Activated naive CD8-positive, alpha-beta T cell treated with anti-CD3 and anti-CD28 coated beads for 36 hours (primary cell): ENCODE measurements around the gene CDYL. TPM values are rescaled to one million over a fixed set of nuclear protein-coding genes. Genes with fewer than 3 reads are reported as not detected.
"Not testable (repeated sequence)": the region's sequence is repeated elsewhere in the genome, so short reads cannot be mapped to it uniquely, and the experiment has no call there.

Source experiments
- DNase-seq: peaks from one replicate; pipeline ENCODE4 v3.0.0; 2021
- H3K27ac Mint-ChIP-seq: one replicate; pipeline ENCODE4 v1.8.0; 2022; ENCODE audit warnings: mild to moderate bottlenecking, moderate library complexity, mixed read lengths
- H3K27me3 Mint-ChIP-seq: one replicate; pipeline ENCODE4 v1.8.0; 2022; ENCODE audit warnings: mild to moderate bottlenecking, mixed read lengths
- H3K36me3 Mint-ChIP-seq: one replicate; pipeline ENCODE4 v1.8.0; 2021; ENCODE audit warnings: mild to moderate bottlenecking, mixed read lengths
- H3K4me1 Mint-ChIP-seq: one replicate; pipeline ENCODE4 v1.8.0; 2021; ENCODE audit warnings: mixed read lengths
- H3K4me3 Mint-ChIP-seq: one replicate; pipeline ENCODE4 v1.8.0; 2022; ENCODE audit warnings: mild to moderate bottlenecking, moderate library complexity, mixed read lengths
- H3K9me3 Mint-ChIP-seq: one replicate; pipeline ENCODE4 v1.8.0; 2022; ENCODE audit warnings: mixed read lengths
- total RNA-seq, 2 experiments: library from RNA; stranded (reverse); gene quantifications; one replicate each; pipeline ENCODE4 v1.2.3, GENCODE V29; 2021

CDYL gene
- total RNA-seq, 2 experiments from 2014 or later = 38.8 to 40.5 TPM

DNA sequence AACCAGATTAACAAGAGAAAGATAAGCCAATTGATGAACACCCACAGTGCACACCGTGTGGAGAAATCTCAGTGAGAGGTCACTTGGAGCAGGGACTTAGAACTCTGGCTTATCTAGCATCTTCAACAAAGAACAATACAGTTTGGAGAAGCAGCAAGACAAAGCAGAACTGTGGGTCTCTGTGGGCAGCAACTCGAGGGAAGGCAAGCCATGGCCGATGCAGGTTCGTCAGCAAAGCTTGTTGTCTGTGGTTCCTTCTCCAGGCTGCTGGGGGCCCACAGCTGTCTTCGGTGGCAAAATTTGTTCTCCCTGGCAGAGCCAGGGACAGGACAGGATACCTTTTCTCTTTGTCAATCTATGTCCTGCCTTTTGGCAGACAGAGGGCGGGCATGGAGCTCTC is 205.6 kb downstream of the CDYL start:
- Mint-ChIP-seq H3K4me3 (no peak overlapping the region), H3K27ac (no peak overlapping the region), H3K9me3 (peaks cover 27% of the 10 kb centered on the region)

GRCh38 chr6:4983322-4983721 is 207.1 kb downstream of the CDYL start:
- no peak for DNase-seq
- H3K27me3 Mint-ChIP-seq = no peaks in the 10 kb centered on the region
- no peak overlapping the region for H3K27ac Mint-ChIP-seq
- H3K4me1 Mint-ChIP-seq = no peaks in the 10 kb centered on the region
- H3K36me3 Mint-ChIP-seq = peaks cover 7% of the 10 kb centered on the region
- peaks cover 20% of the 10 kb centered on the region for H3K9me3 Mint-ChIP-seq
- H3K4me3 Mint-ChIP-seq = no peak overlapping the region

More for the DNA sequence above, 205.6 kb downstream of the CDYL start:
- Mint-ChIP-seq H3K4me1 (no peaks in the 10 kb centered on the region), H3K36me3 (peaks cover 7% of the 10 kb centered on the region), H3K27me3 (no peaks in the 10 kb centered on the region)
- no peak for DNase-seq

- Mint-ChIP-seq H3K4me3 (no peak overlapping the region), H3K9me3 (no peaks in the 10 kb centered on the region), H3K27me3 (no peaks in the 10 kb centered on the region), H3K36me3 (peaks cover 21% of the 10 kb centered on the region), H3K27ac (no peak overlapping the region), H3K4me1 (no peaks in the 10 kb centered on the region)
- DNase-seq = no peak
Observed at GRCh38 chr6:4986999-4987398, 210.8 kb downstream of the CDYL start.

GRCh38 chr6:4987432-4987831 is 211.2 kb downstream of the CDYL start:
- Mint-ChIP-seq H3K27ac (no peak overlapping the region), H3K36me3 (peaks cover 22% of the 10 kb centered on the region), H3K27me3 (no peaks in the 10 kb centered on the region), H3K9me3 (no peaks in the 10 kb centered on the region), H3K4me3 (no peak overlapping the region), H3K4me1 (no peaks in the 10 kb centered on the region)
- DNase-seq = no peak

GRCh38 chr6:4994741-4995140 is 218.5 kb downstream of the CDYL start:
- H3K4me1 Mint-ChIP-seq = no peaks in the 10 kb centered on the region
- no peaks in the 10 kb centered on the region for H3K9me3 Mint-ChIP-seq
- H3K27me3 Mint-ChIP-seq = no peaks in the 10 kb centered on the region
- H3K4me3 Mint-ChIP-seq = no peak overlapping the region
- peaks cover 45% of the 10 kb centered on the region for H3K36me3 Mint-ChIP-seq
- no peak for DNase-seq
- H3K27ac Mint-ChIP-seq = no peak overlapping the region

DNA sequence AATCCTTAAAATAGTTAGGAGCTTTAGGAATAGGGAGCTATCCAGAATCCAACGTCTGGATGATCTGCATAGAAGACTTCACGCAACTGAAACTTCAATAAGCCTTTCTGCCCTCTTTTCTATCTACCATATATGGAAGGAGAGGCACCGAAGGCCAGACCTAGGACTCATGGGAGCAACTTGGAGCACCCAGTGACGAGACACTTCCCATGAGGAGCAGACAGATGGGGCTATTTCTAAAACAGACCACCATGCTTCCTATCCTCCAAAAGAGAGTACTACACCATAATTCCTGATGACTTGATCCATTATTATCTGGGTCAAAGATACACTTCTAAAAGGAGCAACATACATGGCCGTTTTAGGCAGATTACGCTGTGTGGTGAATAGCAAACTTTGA is 221.7 kb downstream of the CDYL start:
- Mint-ChIP-seq H3K27ac (no peak overlapping the region), H3K4me3 (no peak overlapping the region), H3K4me1 (peaks cover 9% of the 10 kb centered on the region), H3K27me3 (no peaks in the 10 kb centered on the region), H3K9me3 (no peaks in the 10 kb centered on the region), H3K36me3 (peaks cover 39% of the 10 kb centered on the region)
- DNase-seq = no peak

DNA sequence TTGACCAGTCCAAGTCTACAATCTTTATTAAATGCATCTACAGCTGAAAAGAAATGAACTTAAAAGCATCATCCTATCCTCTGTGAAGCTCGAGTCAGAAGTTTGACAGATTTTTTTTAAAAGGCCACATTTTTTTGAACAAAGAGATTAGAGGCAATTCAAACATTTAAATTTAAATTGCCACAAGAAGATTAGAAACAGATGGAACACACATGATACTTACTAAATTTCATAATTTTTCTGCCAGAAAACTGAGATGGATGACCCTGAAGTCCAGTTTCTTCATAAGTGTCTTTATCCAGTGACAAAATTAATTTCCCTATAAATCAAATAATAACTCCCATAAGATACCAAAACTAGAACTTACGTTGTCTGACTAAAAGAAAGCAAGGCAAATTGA is 223.4 kb downstream of the CDYL start:
- Mint-ChIP-seq H3K4me3 (no peak overlapping the region), H3K4me1 (peaks cover 10% of the 10 kb centered on the region), H3K9me3 (no peaks in the 10 kb centered on the region), H3K36me3 (peaks cover 31% of the 10 kb centered on the region), H3K27me3 (no peaks in the 10 kb centered on the region), H3K27ac (no peak overlapping the region)
- no peak for DNase-seq

DNA sequence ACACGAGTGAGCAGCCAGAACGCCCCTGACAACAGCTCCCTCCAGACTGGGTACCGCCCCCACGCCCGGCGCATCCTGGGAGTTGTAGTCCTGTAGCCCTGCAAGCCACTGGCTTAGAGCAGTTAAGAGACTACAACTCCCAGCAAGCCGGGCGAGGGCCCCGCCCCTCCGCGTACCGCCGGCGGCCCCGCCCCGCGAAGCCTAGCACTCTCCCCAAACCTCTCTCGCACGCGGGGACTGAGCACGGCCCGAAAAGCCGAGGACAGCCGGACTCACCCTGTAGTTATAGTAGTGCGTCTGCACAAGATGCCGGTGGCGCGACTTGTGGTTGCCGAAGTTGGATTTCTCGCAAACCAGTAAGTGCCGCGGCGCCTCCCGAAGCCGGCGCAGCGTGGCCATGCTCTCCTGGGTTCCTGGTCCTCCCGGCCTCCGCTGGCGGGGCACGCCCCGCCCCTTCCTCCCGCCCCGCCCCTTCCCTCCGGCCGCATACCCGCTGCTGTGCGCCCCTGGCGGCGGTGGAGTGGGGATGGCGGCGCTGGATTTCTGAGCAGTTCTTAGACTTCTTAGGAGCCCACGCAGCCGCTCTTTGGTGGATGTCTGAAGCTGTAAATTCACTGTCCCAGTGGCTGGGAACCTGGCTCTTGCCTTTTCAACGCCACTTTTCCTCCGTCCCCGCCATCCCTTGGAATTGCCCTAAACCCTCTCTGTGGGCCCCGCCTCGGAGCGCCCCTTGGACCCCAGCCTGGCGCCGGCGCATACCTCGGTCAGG is 227.6 kb downstream of the CDYL start, which contains the start of gene RPP40:
Gene RPP40, minus strand, starts transcription at position 434 of the 769 bp plus-strand sequence. Its CDS starts 35 bp downstream, at position 399.
- peaks cover 20% of the 10 kb centered on the region for H3K36me3 Mint-ChIP-seq
- peaks cover 12% of the 10 kb centered on the region for H3K4me1 Mint-ChIP-seq
- H3K27ac Mint-ChIP-seq = peak within 1 kb of the TSS; percentile 98
- peak within 1 kb of the TSS; percentile 95 for H3K4me3 Mint-ChIP-seq
- no peaks in the 10 kb centered on the region for H3K9me3 Mint-ChIP-seq
- DNase-seq = peak; percentile 98
- H3K27me3 Mint-ChIP-seq = no peaks in the 10 kb centered on the region

GRCh38 chr6:5004373-5005037 is 228.3 kb downstream of the CDYL start:
- peaks cover 12% of the 10 kb centered on the region for H3K4me1 Mint-ChIP-seq
- peak overlapping the region; percentile 95 for H3K4me3 Mint-ChIP-seq
- no peaks in the 10 kb centered on the region for H3K27me3 Mint-ChIP-seq
- no peak for DNase-seq
- H3K27ac Mint-ChIP-seq = peak overlapping the region; percentile 98
- no peaks in the 10 kb centered on the region for H3K9me3 Mint-ChIP-seq
- H3K36me3 Mint-ChIP-seq = peaks cover 20% of the 10 kb centered on the region

DNA sequence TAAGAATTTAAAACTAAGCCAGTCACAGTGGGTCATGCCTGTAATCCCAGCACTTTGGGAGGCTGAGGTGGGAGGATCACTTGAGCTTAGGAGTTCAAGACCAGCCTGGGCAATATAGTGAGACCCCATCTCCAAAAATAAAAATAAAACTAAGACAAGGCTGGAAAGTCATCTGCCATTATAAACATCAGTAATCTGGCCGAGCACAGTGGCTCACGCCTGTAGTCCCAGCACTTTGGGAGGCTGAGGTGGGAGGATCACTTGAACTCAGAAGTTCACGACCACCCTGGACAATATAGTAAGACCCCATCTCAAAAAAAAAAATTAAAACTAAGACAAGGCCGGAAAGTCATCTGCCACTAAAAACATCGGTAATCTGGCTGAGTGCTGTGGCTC is 228.8 kb downstream of the CDYL start:
- peaks cover 12% of the 10 kb centered on the region for H3K4me1 Mint-ChIP-seq
- H3K9me3 Mint-ChIP-seq, H3K27me3 Mint-ChIP-seq, DNase-seq: not testable (repeated sequence)
- H3K36me3 Mint-ChIP-seq = peaks cover 20% of the 10 kb centered on the region
- H3K27ac Mint-ChIP-seq = peak overlapping the region; percentile 98
- peak overlapping the region; percentile 95 for H3K4me3 Mint-ChIP-seq

Other genes starting within 250 kb of the CDYL start
- gene RPP40, start 227.6 kb downstream of the CDYL start, total RNA-seq = 10 to 100 TPM; 18.9 to 20.6 TPM